H1 (cell line): ENCODE measurements around the gene C20orf202. TPM values are rescaled to one million over a fixed set of nuclear protein-coding genes. Genes with fewer than 3 reads are reported as not detected.

Source experiments
- SIN3A ChIP-seq, 2 experiments: IDR thresholded peaks in 1 of 2; conservative IDR thresholded peaks in 1 of 2; 2 replicates each; pipeline ENCODE4 v1.6.1; 2011 to 2012; ENCODE audit warnings: low read length in 2 of 2, improper control_type of control experiment in 1 of 2, low read depth in 1 of 2, mild to moderate bottlenecking in 1 of 2
- polyA plus RNA-seq, 7 experiments: library from polyadenylated mRNA; depleted of rRNA in 3 of 7; stranded (reverse) in 5 of 7; unstranded in 2 of 7; fragments of >200 nt in 5 of 7; fragments of 200-250 nt in 2 of 7; gene quantifications; 1 replicate in 5 of 7; 2 replicates in 1 of 7; 4 replicates in 1 of 7; pipeline versions ENCODE4 v1.2.1 to v1.2.3, GENCODE V29; 2011 to 2013; ENCODE audit warnings: missing spikeins in 2 of 7, mixed read lengths in 2 of 7
- total RNA-seq: library from RNA; stranded (reverse); fragmentation: NEBNext Ultra II Directional; extraction: Animal tissue kit (Norgen Biotek cat#: 25700); gene quantifications from 2 replicates; pipeline ENCODE4 v1.2.1, GENCODE V29; 2021
- TF ChIP-seq, protein P1 (sequence below): IDR thresholded peaks from 2 replicates; pipeline ENCODE4 v1.6.1; 2012; ENCODE audit warnings: low read length, inconsistent platforms

C20orf202 gene
- total and polyA plus RNA-seq, 2 of the 8 experiments (the other 6 are each of a cell fraction or from before 2014, with no cell fraction given), result 0.12 TPM; not detected in 1

- TF ChIP-seq, protein P1, sequence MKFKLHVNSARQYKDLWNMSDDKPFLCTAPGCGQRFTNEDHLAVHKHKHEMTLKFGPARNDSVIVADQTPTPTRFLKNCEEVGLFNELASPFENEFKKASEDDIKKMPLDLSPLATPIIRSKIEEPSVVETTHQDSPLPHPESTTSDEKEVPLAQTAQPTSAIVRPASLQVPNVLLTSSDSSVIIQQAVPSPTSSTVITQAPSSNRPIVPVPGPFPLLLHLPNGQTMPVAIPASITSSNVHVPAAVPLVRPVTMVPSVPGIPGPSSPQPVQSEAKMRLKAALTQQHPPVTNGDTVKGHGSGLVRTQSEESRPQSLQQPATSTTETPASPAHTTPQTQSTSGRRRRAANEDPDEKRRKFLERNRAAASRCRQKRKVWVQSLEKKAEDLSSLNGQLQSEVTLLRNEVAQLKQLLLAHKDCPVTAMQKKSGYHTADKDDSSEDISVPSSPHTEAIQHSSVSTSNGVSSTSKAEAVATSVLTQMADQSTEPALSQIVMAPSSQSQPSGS, result no peak
- TF ChIP-seq SIN3A (conservative IDR thresholded peaks at IDR 0.05 in 1 of 2, IDR thresholded peaks at IDR 0.05 in 1 of 2; ENCODE audit: low read depth in 1 of 2, low read length in 2 of 2), result no peak
- TF ChIP-seq, all 59 proteins: peak for 0
Measured at GRCh38 chr20:1196634-1197033, 6.6 kb upstream of the C20orf202 start (continued).
